Measurements from ENCODE around the gene ERCC8. TPM values are rescaled to one million over a fixed set of nuclear protein-coding genes. Genes with fewer than 3 reads are reported as not detected.

ERCC8 gene
- total and polyA plus RNA-seq, 2 of the 13 experiments (the other 11 are each of a cell fraction or from before 2014, with no cell fraction given) = 24.4 to 35.2 TPM

DNA sequence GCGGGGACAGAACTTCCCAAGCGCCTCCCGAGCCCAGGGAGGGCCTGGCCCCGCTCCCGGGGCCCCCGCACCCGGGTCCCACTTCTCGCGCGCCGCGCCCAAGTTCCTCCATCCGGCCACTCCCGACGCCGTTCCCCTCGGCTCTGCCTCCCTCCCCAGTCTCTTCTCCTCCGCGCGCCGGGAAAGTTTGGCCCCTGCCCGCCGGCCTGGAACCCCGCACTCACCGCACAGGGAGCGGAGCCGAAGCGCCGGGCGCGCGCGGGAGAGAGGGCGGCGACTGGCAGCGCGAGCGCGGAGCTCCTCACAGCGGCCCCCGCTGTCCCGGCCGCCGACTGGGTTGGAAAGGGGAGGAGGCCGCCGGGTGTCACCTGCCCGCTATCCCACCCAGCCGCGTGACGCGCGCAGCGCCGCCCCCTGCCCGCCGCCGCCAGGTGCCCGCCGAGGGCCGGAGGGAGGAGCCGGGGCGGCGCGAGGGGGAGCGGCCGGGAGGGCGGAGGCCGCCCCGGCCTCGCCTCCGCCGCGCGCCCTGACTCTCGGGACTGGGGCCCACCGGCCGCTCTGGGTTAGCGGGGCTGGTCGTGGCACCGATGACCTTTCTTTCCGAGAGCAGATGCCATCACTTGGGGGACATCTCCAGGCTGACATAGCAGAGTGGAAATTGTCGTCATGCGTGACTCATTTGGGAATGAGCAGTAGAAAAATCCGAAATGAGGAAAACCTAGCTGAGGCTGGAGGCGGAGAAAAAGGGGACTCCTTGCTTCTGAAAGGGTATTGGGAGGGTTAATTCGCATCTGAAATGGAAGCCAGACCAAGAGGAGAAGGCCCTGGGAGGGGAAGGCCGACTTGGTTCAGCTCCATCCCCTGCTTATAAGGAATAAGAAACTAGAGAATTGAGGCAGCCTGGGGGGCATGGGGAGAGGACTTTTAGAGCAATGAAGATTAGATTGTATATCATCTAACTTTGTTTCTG is 100.6 kb downstream of the ERCC8 start, which contains the start of gene ELOVL7 (continued):
- TF ChIP-seq, protein P1, sequence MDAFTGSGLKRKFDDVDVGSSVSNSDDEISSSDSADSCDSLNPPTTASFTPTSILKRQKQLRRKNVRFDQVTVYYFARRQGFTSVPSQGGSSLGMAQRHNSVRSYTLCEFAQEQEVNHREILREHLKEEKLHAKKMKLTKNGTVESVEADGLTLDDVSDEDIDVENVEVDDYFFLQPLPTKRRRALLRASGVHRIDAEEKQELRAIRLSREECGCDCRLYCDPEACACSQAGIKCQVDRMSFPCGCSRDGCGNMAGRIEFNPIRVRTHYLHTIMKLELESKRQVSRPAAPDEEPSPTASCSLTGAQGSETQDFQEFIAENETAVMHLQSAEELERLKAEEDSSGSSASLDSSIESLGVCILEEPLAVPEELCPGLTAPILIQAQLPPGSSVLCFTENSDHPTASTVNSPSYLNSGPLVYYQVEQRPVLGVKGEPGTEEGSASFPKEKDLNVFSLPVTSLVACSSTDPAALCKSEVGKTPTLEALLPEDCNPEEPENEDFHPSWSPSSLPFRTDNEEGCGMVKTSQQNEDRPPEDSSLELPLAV (CRISPR knock-in tag; conservative IDR thresholded peaks at IDR 0.05; ENCODE audit: low read depth) = no peak
- TF ChIP-seq, protein P2, sequence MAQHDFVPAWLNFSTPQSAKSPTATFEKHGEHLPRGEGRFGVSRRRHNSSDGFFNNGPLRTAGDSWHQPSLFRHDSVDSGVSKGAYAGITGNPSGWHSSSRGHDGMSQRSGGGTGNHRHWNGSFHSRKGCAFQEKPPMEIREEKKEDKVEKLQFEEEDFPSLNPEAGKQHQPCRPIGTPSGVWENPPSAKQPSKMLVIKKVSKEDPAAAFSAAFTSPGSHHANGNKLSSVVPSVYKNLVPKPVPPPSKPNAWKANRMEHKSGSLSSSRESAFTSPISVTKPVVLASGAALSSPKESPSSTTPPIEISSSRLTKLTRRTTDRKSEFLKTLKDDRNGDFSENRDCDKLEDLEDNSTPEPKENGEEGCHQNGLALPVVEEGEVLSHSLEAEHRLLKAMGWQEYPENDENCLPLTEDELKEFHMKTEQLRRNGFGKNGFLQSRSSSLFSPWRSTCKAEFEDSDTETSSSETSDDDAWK (CRISPR knock-in tag; IDR thresholded peaks at IDR 0.05) = no peak
- TF ChIP-seq RFXAP (CRISPR knock-in tag; IDR thresholded peaks at IDR 0.05; ENCODE audit: borderline replicate concordance) = no peak
- no peak for TF ChIP-seq HOXA9 (CRISPR knock-in tag; IDR thresholded peaks at IDR 0.05; ENCODE audit: borderline replicate concordance)
- no peak for TF ChIP-seq ELF4 (CRISPR knock-in tag; IDR thresholded peaks at IDR 0.05; ENCODE audit: borderline replicate concordance)
- TF ChIP-seq YY1 (IDR thresholded peaks at IDR 0.05; ENCODE audit: insufficient read depth, insufficient replicate concordance, low read depth, low read length) = peak; percentile 27
- TF ChIP-seq SPEN (CRISPR knock-in tag; IDR thresholded peaks at IDR 0.05; ENCODE audit: low read depth) = peak; percentile 77
- TF ChIP-seq RERE (CRISPR knock-in tag; IDR thresholded peaks at IDR 0.05; ENCODE audit: low read depth) = no peak
- TF ChIP-seq ZNF761 (CRISPR knock-in tag; conservative IDR thresholded peaks at IDR 0.05) = 0 out of 2 replicates have a peak, but pooled peaks have one; percentile 35
- TF ChIP-seq ZNF230 (CRISPR knock-in tag; IDR thresholded peaks at IDR 0.05) = peak; percentile 71; the same call in 1 of the 2 replicates
- TF ChIP-seq ZFP82 (CRISPR knock-in tag; IDR thresholded peaks at IDR 0.05; ENCODE audit: borderline replicate concordance) = no peak
- no peak for TF ChIP-seq KLF13 (CRISPR knock-in tag; IDR thresholded peaks at IDR 0.05)
- TF ChIP-seq ZBTB7B (CRISPR knock-in tag; IDR thresholded peaks at IDR 0.05) = no peak; the same call in 1 of the 2 replicates
- no peak for TF ChIP-seq MXD4 (CRISPR knock-in tag; IDR thresholded peaks at IDR 0.05)
- TF ChIP-seq, protein P3, sequence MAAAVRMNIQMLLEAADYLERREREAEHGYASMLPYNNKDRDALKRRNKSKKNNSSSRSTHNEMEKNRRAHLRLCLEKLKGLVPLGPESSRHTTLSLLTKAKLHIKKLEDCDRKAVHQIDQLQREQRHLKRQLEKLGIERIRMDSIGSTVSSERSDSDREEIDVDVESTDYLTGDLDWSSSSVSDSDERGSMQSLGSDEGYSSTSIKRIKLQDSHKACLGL (CRISPR knock-in tag; IDR thresholded peaks at IDR 0.05) = no peak; the same call in 1 of the 2 replicates
- TF ChIP-seq ZNF672 (CRISPR knock-in tag; IDR thresholded peaks at IDR 0.05) = no peak; the same call in 1 of the 2 replicates
- TF ChIP-seq ZNF552 (CRISPR knock-in tag; IDR thresholded peaks at IDR 0.05; ENCODE audit: borderline replicate concordance) = no peak
- TF ChIP-seq CHCHD3 (CRISPR knock-in tag; IDR thresholded peaks at IDR 0.05) = 0 out of 2 replicates have a peak, but pooled peaks have one; percentile 48
- no peak for TF ChIP-seq BCL6 (CRISPR knock-in tag; IDR thresholded peaks at IDR 0.05)
- peak; percentile 45; the same call in 1 of the 2 replicates for TF ChIP-seq MEIS1 (CRISPR knock-in tag; IDR thresholded peaks at IDR 0.05; ENCODE audit: borderline replicate concordance)
